HEK293 (cell line): Measurements from ENCODE around the gene ENGASE.

Experiments used
- GFI1B ChIP-seq: fragments of 450-650 bp; formaldehyde crosslinking; IDR thresholded peaks from 2 replicates; pipeline ENCODE4 v1.5.1; 2016; ENCODE audit warnings: missing biosample characterization, missing genetic modification characterization
- KLF1 ChIP-seq: fragments of 450-650 bp; formaldehyde crosslinking; IDR thresholded peaks from 2 replicates; pipeline ENCODE4 v1.5.1; 2016; ENCODE audit warnings: missing biosample characterization, missing genetic modification characterization
- ZBTB21 ChIP-seq: fragments of 450-650 bp; formaldehyde crosslinking; IDR thresholded peaks from 2 replicates; pipeline ENCODE4 v1.5.1; 2017; ENCODE audit warnings: missing biosample characterization, missing genetic modification characterization
- ZEB2 ChIP-seq: fragments of 450-650 bp; formaldehyde crosslinking; IDR thresholded peaks from 2 replicates; pipeline ENCODE4 v1.5.1; 2016; ENCODE audit warnings: missing biosample characterization, missing genetic modification characterization
- ZNF132 ChIP-seq: fragments of 450-650 bp; formaldehyde crosslinking; IDR thresholded peaks from 2 replicates; pipeline ENCODE4 v1.5.1; 2017; ENCODE audit warnings: missing biosample characterization, missing genetic modification characterization, borderline replicate concordance
- ZNF138 ChIP-seq: fragments of 450-650 bp; formaldehyde crosslinking; IDR thresholded peaks from 2 replicates; pipeline ENCODE4 v1.5.1; 2016; ENCODE audit warnings: missing biosample characterization, missing genetic modification characterization, borderline replicate concordance
- ZNF175 ChIP-seq: fragments of 450-650 bp; formaldehyde crosslinking; IDR thresholded peaks from 2 replicates; pipeline ENCODE4 v1.5.1; 2016; ENCODE audit warnings: missing biosample characterization, missing genetic modification characterization
- ZNF184 ChIP-seq: fragments of 450-650 bp; IDR thresholded peaks from 2 replicates; pipeline ENCODE4 v1.5.1; 2018; ENCODE audit warnings: missing biosample characterization, mild to moderate bottlenecking, missing genetic modification characterization
- ZNF2 ChIP-seq: fragments of 450-650 bp; formaldehyde crosslinking; IDR thresholded peaks from 2 replicates; pipeline ENCODE4 v1.5.1; 2016; ENCODE audit warnings: missing biosample characterization, missing genetic modification characterization
- ZNF223 ChIP-seq: fragments of 450-650 bp; formaldehyde crosslinking; IDR thresholded peaks from 2 replicates; pipeline ENCODE4 v1.5.1; 2016; ENCODE audit warnings: missing biosample characterization, missing genetic modification characterization
- ZNF248 ChIP-seq: fragments of 450-650 bp; formaldehyde crosslinking; IDR thresholded peaks from 2 replicates; pipeline ENCODE4 v1.5.1; 2017; ENCODE audit warnings: missing biosample characterization, missing genetic modification characterization
- ZNF366 ChIP-seq: fragments of 450-650 bp; formaldehyde crosslinking; conservative IDR thresholded peaks from 2 replicates; pipeline ENCODE4 v1.5.1; 2016; ENCODE audit warnings: missing biosample characterization, missing genetic modification characterization
- ZNF423 ChIP-seq: fragments of 450-650 bp; formaldehyde crosslinking; IDR thresholded peaks from 2 replicates; pipeline ENCODE4 v1.5.1; 2016; ENCODE audit warnings: missing biosample characterization, missing genetic modification characterization
- ZNF426 ChIP-seq: fragments of 450-650 bp; formaldehyde crosslinking; IDR thresholded peaks from 2 replicates; pipeline ENCODE4 v1.5.1; 2017; ENCODE audit warnings: missing biosample characterization, missing genetic modification characterization, mild to moderate bottlenecking, inconsistent platforms, moderate library complexity
- ZNF433 ChIP-seq: fragments of 450-650 bp; formaldehyde crosslinking; IDR thresholded peaks from 2 replicates; pipeline ENCODE4 v1.5.1; 2016; ENCODE audit warnings: missing biosample characterization, missing genetic modification characterization, low read depth
- ZNF473 ChIP-seq: fragments of 450-650 bp; formaldehyde crosslinking; IDR thresholded peaks from 2 replicates; pipeline ENCODE4 v1.5.1; 2017; ENCODE audit warnings: missing biosample characterization, missing genetic modification characterization
- ZNF571 ChIP-seq: fragments of 450-650 bp; formaldehyde crosslinking; IDR thresholded peaks from 2 replicates; pipeline ENCODE4 v1.5.0; 2017; ENCODE audit warnings: missing biosample characterization, missing genetic modification characterization
- ZNF610 ChIP-seq: fragments of 450-650 bp; formaldehyde crosslinking; IDR thresholded peaks from 2 replicates; pipeline ENCODE4 v1.5.1; 2016; ENCODE audit warnings: missing biosample characterization, missing genetic modification characterization, borderline replicate concordance
- ZNF621 ChIP-seq: fragments of 450-650 bp; formaldehyde crosslinking; IDR thresholded peaks from 2 replicates; pipeline ENCODE4 v1.5.1; 2017; ENCODE audit warnings: missing biosample characterization, missing genetic modification characterization
- TF ChIP-seq, protein P1 (sequence below): fragments of 450-650 bp; formaldehyde crosslinking; IDR thresholded peaks from 2 replicates; pipeline ENCODE4 v1.5.1; 2016; ENCODE audit warnings: missing biosample characterization, missing genetic modification characterization
- TF ChIP-seq, protein P2 (sequence below): fragments of 450-650 bp; formaldehyde crosslinking; IDR thresholded peaks from 2 replicates; pipeline ENCODE4 v1.5.1; 2016; ENCODE audit warnings: missing biosample characterization, missing genetic modification characterization
- TF ChIP-seq, protein P3 (sequence below): fragments of 450-650 bp; formaldehyde crosslinking; IDR thresholded peaks from 2 replicates; pipeline ENCODE4 v1.5.1; 2017; ENCODE audit warnings: missing biosample characterization, missing genetic modification characterization
- TF ChIP-seq, protein P4 (sequence below): fragments of 450-650 bp; formaldehyde crosslinking; IDR thresholded peaks from 2 replicates; pipeline ENCODE4 v1.5.1; 2016; ENCODE audit warnings: missing biosample characterization, missing genetic modification characterization, borderline replicate concordance
- TF ChIP-seq, protein P5 (sequence below): fragments of 450-650 bp; formaldehyde crosslinking; IDR thresholded peaks from 2 replicates; pipeline ENCODE4 v1.5.1; 2016; ENCODE audit warnings: missing biosample characterization, missing genetic modification characterization
- TF ChIP-seq, protein P6 (sequence below): fragments of 450-650 bp; IDR thresholded peaks from 2 replicates; pipeline ENCODE4 v1.5.1; 2018; ENCODE audit warnings: missing biosample characterization, mild to moderate bottlenecking, missing genetic modification characterization
- TF ChIP-seq, protein P7 (sequence below): fragments of 450-650 bp; formaldehyde crosslinking; IDR thresholded peaks from 2 replicates; pipeline ENCODE4 v1.5.1; 2017; ENCODE audit warnings: missing biosample characterization, mild to moderate bottlenecking, missing genetic modification characterization, moderate library complexity

ENGASE gene

DNA sequence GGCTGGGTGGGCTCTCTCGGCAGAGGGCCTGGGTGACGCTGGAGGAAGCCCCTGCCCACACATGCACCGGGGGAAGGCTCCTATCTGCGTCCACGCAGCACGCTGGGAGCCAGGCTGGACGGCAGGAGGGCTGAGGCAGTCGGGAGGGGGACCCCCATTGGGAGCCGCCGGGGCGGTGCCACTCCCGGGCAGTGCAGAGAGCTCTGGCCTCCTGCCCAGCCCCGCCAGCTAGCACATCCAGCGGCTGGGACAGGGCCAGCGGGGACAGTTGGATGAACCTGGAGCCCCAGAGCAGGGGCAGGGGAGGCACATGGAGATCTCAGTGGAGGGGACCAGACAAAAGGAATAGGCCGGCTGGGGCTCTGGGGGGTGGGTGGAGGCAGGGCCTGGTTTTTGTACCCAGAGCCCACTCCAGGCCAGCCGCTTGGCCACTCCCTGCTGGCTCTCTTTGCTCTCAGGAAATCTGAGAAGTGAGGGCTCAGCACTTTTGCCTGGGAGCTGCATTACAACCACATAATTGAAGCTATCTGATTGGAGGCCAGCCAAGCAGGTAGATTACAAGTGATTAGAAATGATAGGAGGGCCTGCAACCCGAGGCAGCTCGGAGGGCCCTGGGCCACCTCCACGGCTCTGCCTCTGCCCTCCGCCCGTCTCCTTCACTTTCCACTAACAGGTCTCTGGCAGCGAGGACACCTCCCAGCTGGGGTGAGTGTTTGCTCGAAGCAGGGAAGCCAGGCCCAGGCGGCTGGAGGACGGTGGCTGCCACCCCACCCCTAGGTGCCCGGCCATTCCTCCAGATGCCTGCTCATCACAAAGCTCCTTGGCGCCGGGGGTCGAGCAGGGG is 40.1 kb downstream of the ENGASE start (continued):
- TF ChIP-seq, protein P1, sequence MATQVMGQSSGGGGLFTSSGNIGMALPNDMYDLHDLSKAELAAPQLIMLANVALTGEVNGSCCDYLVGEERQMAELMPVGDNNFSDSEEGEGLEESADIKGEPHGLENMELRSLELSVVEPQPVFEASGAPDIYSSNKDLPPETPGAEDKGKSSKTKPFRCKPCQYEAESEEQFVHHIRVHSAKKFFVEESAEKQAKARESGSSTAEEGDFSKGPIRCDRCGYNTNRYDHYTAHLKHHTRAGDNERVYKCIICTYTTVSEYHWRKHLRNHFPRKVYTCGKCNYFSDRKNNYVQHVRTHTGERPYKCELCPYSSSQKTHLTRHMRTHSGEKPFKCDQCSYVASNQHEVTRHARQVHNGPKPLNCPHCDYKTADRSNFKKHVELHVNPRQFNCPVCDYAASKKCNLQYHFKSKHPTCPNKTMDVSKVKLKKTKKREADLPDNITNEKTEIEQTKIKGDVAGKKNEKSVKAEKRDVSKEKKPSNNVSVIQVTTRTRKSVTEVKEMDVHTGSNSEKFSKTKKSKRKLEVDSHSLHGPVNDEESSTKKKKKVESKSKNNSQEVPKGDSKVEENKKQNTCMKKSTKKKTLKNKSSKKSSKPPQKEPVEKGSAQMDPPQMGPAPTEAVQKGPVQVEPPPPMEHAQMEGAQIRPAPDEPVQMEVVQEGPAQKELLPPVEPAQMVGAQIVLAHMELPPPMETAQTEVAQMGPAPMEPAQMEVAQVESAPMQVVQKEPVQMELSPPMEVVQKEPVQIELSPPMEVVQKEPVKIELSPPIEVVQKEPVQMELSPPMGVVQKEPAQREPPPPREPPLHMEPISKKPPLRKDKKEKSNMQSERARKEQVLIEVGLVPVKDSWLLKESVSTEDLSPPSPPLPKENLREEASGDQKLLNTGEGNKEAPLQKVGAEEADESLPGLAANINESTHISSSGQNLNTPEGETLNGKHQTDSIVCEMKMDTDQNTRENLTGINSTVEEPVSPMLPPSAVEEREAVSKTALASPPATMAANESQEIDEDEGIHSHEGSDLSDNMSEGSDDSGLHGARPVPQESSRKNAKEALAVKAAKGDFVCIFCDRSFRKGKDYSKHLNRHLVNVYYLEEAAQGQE (tag by site-specific recombination): no peak; the same call in 1 of the 2 replicates
- TF ChIP-seq ZNF2 (tag by site-specific recombination): 0 out of 2 replicates have a peak, but pooled peaks have one; percentile 22
- TF ChIP-seq, protein P2, sequence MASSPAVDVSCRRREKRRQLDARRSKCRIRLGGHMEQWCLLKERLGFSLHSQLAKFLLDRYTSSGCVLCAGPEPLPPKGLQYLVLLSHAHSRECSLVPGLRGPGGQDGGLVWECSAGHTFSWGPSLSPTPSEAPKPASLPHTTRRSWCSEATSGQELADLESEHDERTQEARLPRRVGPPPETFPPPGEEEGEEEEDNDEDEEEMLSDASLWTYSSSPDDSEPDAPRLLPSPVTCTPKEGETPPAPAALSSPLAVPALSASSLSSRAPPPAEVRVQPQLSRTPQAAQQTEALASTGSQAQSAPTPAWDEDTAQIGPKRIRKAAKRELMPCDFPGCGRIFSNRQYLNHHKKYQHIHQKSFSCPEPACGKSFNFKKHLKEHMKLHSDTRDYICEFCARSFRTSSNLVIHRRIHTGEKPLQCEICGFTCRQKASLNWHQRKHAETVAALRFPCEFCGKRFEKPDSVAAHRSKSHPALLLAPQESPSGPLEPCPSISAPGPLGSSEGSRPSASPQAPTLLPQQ (tag by site-specific recombination): no peak
- no peak for TF ChIP-seq ZNF248 (tag by site-specific recombination)
- no peak for TF ChIP-seq ZNF473 (tag by site-specific recombination)
- TF ChIP-seq ZEB2 (tag by site-specific recombination): peak; percentile 93
- TF ChIP-seq, protein P3, sequence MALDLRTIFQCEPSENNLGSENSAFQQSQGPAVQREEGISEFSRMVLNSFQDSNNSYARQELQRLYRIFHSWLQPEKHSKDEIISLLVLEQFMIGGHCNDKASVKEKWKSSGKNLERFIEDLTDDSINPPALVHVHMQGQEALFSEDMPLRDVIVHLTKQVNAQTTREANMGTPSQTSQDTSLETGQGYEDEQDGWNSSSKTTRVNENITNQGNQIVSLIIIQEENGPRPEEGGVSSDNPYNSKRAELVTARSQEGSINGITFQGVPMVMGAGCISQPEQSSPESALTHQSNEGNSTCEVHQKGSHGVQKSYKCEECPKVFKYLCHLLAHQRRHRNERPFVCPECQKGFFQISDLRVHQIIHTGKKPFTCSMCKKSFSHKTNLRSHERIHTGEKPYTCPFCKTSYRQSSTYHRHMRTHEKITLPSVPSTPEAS: no peak
- no peak for TF ChIP-seq ZNF433 (tag by site-specific recombination)
- no peak for TF ChIP-seq ZNF426
- peak; percentile 39; the same call in 1 of the 2 replicates for TF ChIP-seq ZNF366 (tag by site-specific recombination)
- TF ChIP-seq KLF1: peak; percentile 56
- TF ChIP-seq, protein P4, sequence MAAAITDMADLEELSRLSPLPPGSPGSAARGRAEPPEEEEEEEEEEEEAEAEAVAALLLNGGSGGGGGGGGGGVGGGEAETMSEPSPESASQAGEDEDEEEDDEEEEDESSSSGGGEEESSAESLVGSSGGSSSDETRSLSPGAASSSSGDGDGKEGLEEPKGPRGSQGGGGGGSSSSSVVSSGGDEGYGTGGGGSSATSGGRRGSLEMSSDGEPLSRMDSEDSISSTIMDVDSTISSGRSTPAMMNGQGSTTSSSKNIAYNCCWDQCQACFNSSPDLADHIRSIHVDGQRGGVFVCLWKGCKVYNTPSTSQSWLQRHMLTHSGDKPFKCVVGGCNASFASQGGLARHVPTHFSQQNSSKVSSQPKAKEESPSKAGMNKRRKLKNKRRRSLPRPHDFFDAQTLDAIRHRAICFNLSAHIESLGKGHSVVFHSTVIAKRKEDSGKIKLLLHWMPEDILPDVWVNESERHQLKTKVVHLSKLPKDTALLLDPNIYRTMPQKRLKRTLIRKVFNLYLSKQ (tag by site-specific recombination): no peak
- TF ChIP-seq, protein P5, sequence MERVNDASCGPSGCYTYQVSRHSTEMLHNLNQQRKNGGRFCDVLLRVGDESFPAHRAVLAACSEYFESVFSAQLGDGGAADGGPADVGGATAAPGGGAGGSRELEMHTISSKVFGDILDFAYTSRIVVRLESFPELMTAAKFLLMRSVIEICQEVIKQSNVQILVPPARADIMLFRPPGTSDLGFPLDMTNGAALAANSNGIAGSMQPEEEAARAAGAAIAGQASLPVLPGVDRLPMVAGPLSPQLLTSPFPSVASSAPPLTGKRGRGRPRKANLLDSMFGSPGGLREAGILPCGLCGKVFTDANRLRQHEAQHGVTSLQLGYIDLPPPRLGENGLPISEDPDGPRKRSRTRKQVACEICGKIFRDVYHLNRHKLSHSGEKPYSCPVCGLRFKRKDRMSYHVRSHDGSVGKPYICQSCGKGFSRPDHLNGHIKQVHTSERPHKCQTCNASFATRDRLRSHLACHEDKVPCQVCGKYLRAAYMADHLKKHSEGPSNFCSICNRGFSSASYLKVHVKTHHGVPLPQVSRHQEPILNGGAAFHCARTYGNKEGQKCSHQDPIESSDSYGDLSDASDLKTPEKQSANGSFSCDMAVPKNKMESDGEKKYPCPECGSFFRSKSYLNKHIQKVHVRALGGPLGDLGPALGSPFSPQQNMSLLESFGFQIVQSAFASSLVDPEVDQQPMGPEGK: peak; percentile 94
- no peak for TF ChIP-seq ZBTB21 (tag by site-specific recombination)
- TF ChIP-seq, protein P6, sequence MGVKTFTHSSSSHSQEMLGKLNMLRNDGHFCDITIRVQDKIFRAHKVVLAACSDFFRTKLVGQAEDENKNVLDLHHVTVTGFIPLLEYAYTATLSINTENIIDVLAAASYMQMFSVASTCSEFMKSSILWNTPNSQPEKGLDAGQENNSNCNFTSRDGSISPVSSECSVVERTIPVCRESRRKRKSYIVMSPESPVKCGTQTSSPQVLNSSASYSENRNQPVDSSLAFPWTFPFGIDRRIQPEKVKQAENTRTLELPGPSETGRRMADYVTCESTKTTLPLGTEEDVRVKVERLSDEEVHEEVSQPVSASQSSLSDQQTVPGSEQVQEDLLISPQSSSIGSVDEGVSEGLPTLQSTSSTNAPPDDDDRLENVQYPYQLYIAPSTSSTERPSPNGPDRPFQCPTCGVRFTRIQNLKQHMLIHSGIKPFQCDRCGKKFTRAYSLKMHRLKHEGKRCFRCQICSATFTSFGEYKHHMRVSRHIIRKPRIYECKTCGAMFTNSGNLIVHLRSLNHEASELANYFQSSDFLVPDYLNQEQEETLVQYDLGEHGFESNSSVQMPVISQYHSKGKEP (tag by site-specific recombination): peak; percentile 79
- TF ChIP-seq ZNF423 (tag by site-specific recombination): peak; percentile 82
- TF ChIP-seq ZNF571 (tag by site-specific recombination): no peak
- TF ChIP-seq ZNF138 (tag by site-specific recombination): no peak
- TF ChIP-seq ZNF184 (tag by site-specific recombination): no peak
- TF ChIP-seq, protein P7, sequence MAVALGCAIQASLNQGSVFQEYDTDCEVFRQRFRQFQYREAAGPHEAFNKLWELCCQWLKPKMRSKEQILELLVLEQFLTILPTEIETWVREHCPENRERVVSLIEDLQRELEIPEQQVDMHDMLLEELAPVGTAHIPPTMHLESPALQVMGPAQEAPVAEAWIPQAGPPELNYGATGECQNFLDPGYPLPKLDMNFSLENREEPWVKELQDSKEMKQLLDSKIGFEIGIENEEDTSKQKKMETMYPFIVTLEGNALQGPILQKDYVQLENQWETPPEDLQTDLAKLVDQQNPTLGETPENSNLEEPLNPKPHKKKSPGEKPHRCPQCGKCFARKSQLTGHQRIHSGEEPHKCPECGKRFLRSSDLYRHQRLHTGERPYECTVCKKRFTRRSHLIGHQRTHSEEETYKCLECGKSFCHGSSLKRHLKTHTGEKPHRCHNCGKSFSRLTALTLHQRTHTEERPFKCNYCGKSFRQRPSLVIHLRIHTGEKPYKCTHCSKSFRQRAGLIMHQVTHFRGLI: 0 out of 2 replicates have a peak, but pooled peaks have one; percentile 65
- TF ChIP-seq ZNF621 (tag by site-specific recombination): no peak
- TF ChIP-seq GFI1B (tag by site-specific recombination): no peak
- no peak for TF ChIP-seq ZNF610 (tag by site-specific recombination)
- no peak for TF ChIP-seq ZNF175 (tag by site-specific recombination)
- no peak for TF ChIP-seq ZNF132 (tag by site-specific recombination)
- TF ChIP-seq ZNF223 (tag by site-specific recombination): no peak; the same call in 1 of the 2 replicates
